Stimulated activated CD8-positive, alpha-beta memory T cell treated with anti-CD3 and anti-CD28 coated beads, Interleukin-2, amount 100 ng/mL, for 48 hours (primary cell): ENCODE measurements around the gene CAMTA1.

Experiments
- DNase-seq, 2 donors: peaks; one replicate each; pipeline ENCODE4 v3.0.0-alpha.2; 2020; ENCODE audit warnings: low read depth in 2 of 2

The CAMTA1 gene

GRCh38 chr1:7810395-7810794 lies 1025.1 kb downstream of the CAMTA1 start:
- peak; percentile 8 to 32 for DNase-seq

- DNase-seq = no peak
These were observed 1026.2 kb downstream of the CAMTA1 start for GRCh38 chr1:7811476-7811875.

- DNase-seq = no peak
These were observed 1028.6 kb downstream of the CAMTA1 start for GRCh38 chr1:7813677-7814373.
